Upper lobe of left lung (tissue), 6 donors: ENCODE results near the gene PRICKLE4. TPM values are rescaled to one million over a fixed set of nuclear protein-coding genes. Genes with fewer than 3 reads are reported as not detected.

Experiments
- ATAC-seq, 2 donors: fragments of 200-7000 bp; cut with Tn5 transposase; one replicate each; pipeline ENCODE4 v1.9.1; 2022; ENCODE audit warnings: mild to moderate bottlenecking in 2 of 2, moderate library complexity in 2 of 2; ENCODE audit not compliant: low FRiP score in 2 of 2
- DNase-seq, 2 donors: peaks; one replicate each; pipeline ENCODE4 v3.0.0-alpha.2; 2019 to 2020
- H3K27ac ChIP-seq, 4 donors: fragments of 200-600 bp; sonication (generic); one replicate each; pipeline ENCODE4 v1.5.1; 2016 to 2019
- H3K27me3 ChIP-seq, 4 donors: fragments of 200-600 bp; sonication (generic); one replicate each; pipeline ENCODE4 v1.5.1; 2017 to 2019
- H3K36me3 ChIP-seq, 4 donors: fragments of 200-600 bp; sonication (generic); one replicate each; pipeline ENCODE4 v1.5.1; 2016 to 2019
- H3K4me1 ChIP-seq, 4 donors: fragments of 200-600 bp; sonication (generic); one replicate each; pipeline ENCODE4 v1.5.1; 2018 to 2019
- H3K4me3 ChIP-seq, 4 donors: fragments of 200-600 bp; sonication (generic); one replicate each; pipeline ENCODE4 v1.5.1; 2017 to 2019; ENCODE audit warnings: mild to moderate bottlenecking in 2 of 4, moderate library complexity in 1 of 4
- H3K9me3 ChIP-seq, 4 donors: fragments of 200-600 bp; sonication (generic); one replicate each; pipeline ENCODE4 v1.5.1; 2018 to 2019
- CTCF ChIP-seq, 6 experiments: fragments of 450-650 bp in 4 of 6; fragments of 200-600 bp in 2 of 6; sonication (generic) in 2 of 6; IDR thresholded peaks; one replicate each; pipeline ENCODE4 v1.5.1; 2016 to 2019; ENCODE audit warnings: antibody characterized with exemption in 6 of 6
- EP300 ChIP-seq, 4 donors: sonication (generic); formaldehyde crosslinking; IDR thresholded peaks; one replicate each; pipeline ENCODE4 v1.5.1; 2017; ENCODE audit warnings: antibody characterized with exemption in 4 of 4, control low read depth in 2 of 4
- POLR2A ChIP-seq, 4 donors: fragments of 450-650 bp; IDR thresholded peaks; one replicate each; pipeline ENCODE4 v1.5.1; 2016 to 2017; ENCODE audit warnings: antibody characterized with exemption in 4 of 4, mild to moderate bottlenecking in 2 of 4
- POLR2AphosphoS5 ChIP-seq, 2 donors: sonication (generic); formaldehyde crosslinking; IDR thresholded peaks; one replicate each; pipeline ENCODE4 v1.5.1; 2017; ENCODE audit warnings: antibody characterized with exemption in 2 of 2
- WGBS, 2 donors: methylation state at CpG; one replicate each; pipeline ENCODE4 v1.1.5; 2017 to 2018; 5-methylcytosine and 5-hydroxymethylcytosine counted together
- total RNA-seq, 6 donors: library from RNA; depleted of rRNA in 4 of 6; stranded (reverse); fragments of >200 nt in 4 of 6; gene quantifications; one replicate each; pipeline versions ENCODE4 v1.1.0 to v1.2.1, GENCODE V29; 2016 to 2021
- donor health status: DM: no; HTN: no; CAD: no; lungs with moderate emphysema.
- donor health status: DM: no; HTN: yes; CAD: no; lungs with severe emphysema.

PRICKLE4 gene
- total RNA-seq, 6 donors from 2014 or later, result 9.3 to 133 (median 14.6) TPM

GRCh38 chr6:41814629-41815028, 34.0 kb downstream of the PRICKLE4 start:
- no peaks in the 10 kb centered on the region for H3K9me3 ChIP-seq
- no peak overlapping the region for H3K27ac ChIP-seq
- ATAC-seq (no peak), DNase-seq (no peak)
- no peak overlapping the region for H3K4me3 ChIP-seq
- H3K4me1 ChIP-seq, result no peaks in the 10 kb centered on the region
- no peaks in the 10 kb centered on the region for H3K27me3 ChIP-seq
- TF ChIP-seq EP300 (IDR thresholded peaks at IDR 0.05) (no peak), POLR2AphosphoS5 (IDR thresholded peaks at IDR 0.05) (no peak), CTCF (IDR thresholded peaks at IDR 0.05) (no peak)
- 79 to 80% methylated on average over 4 of the region's 4 CpGs for WGBS, 2 donors
- no peaks in the 10 kb centered on the region for H3K36me3 ChIP-seq

- H3K27ac ChIP-seq, result no peak overlapping the region
- no peak overlapping the region for H3K4me3 ChIP-seq
- peak in 1 of 2 donors; percentile 36 for DNase-seq
- no peak for TF ChIP-seq POLR2AphosphoS5 (IDR thresholded peaks at IDR 0.05)
- no peak for TF ChIP-seq POLR2A (IDR thresholded peaks at IDR 0.05)
- no peak for TF ChIP-seq CTCF (IDR thresholded peaks at IDR 0.05)
- TF ChIP-seq EP300 (IDR thresholded peaks at IDR 0.05), result no peak
- WGBS, 2 donors, result 67 to 77% methylated on average over 1 of the region's 1 CpG
- no peaks in the 10 kb centered on the region for H3K9me3 ChIP-seq
- ATAC-seq, result no peak
- no peaks in the 10 kb centered on the region for H3K27me3 ChIP-seq
- no peaks in the 10 kb centered on the region for H3K4me1 ChIP-seq
- H3K36me3 ChIP-seq, result no peaks in the 10 kb centered on the region
Observed at GRCh38 chr6:41815587-41815986, 35.0 kb downstream of the PRICKLE4 start.

DNA sequence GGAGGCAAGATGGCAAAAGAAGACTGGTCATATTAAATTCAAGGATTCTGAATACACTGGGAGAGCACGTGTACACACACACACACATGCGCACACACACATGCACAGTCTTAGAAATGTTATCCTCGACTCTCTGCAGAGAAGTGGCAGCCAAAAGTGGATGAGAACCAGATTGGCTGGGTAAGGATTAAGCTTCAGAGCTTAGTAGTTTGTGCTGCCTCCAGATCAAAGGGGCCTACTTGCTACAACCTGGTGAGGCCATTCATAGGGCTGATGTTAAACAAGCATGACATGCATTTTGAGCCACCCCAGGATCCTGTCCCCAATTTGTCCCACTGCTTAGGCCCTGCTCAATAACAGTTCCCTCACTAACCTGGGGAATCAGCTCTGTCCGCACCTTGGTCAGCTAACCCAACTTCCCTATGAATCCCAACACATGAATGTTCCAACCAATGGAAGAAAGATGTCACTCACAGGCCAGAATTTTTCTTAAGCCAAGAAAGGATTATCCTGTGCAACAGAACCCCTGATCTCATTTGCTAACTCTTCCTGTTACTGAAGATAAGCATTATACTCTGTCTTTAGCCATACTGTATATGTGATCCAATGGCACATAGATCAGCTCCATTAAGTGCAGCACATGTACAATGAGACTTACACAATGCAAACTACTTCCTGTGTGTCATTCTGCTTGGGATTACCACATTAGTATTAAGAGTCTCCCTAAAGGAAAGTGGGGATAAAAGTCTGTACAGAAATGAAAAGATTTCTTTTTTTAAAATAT, 37.9 kb downstream of the PRICKLE4 start:
- Histone ChIP-seq H3K4me3 (no peak overlapping the region), H3K9me3 (no peaks in the 10 kb centered on the region), H3K36me3 (no peaks in the 10 kb centered on the region), H3K27me3 (no peaks in the 10 kb centered on the region), H3K27ac (no peak overlapping the region), H3K4me1 (no peaks in the 10 kb centered on the region)
- ATAC-seq, result no peak
- 85% methylated on average over 4 of the region's 4 CpGs for WGBS, 2 donors
- no peak for TF ChIP-seq POLR2A (IDR thresholded peaks at IDR 0.05)
- TF ChIP-seq EP300 (IDR thresholded peaks at IDR 0.05), result no peak
- no peak for TF ChIP-seq CTCF (IDR thresholded peaks at IDR 0.05)
- TF ChIP-seq POLR2AphosphoS5 (IDR thresholded peaks at IDR 0.05), result no peak
- no peak for DNase-seq

DNA sequence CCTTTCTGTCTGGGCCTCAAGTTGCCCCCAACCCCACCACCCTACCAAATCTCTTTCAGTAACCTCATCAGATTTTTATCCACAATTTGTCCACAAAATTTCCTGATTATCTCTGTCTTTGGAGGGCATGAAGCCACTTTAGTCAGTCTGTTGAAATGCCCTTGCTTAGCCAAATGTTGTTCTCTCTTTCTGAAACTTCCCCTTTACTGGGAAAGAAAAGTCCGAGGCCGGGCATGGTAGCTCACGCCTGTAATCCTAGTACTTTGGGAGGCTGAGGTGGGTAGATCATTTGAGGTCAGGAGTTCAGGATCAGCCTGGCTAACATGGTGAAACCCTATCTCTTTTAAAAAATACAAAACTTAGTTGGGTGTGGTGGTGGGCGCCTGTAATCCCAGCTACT, 40.7 kb downstream of the PRICKLE4 start:
- ATAC-seq, result no peak
- TF ChIP-seq POLR2AphosphoS5 (IDR thresholded peaks at IDR 0.05) (no peak), EP300 (IDR thresholded peaks at IDR 0.05) (no peak), CTCF (IDR thresholded peaks at IDR 0.05) (no peak), POLR2A (IDR thresholded peaks at IDR 0.05) (no peak)
- 68 to 80% methylated on average over 4 of the region's 4 CpGs for WGBS, 2 donors
- Histone ChIP-seq H3K9me3 (no peaks in the 10 kb centered on the region), H3K27me3 (no peaks in the 10 kb centered on the region), H3K27ac (no peak overlapping the region), H3K4me1 (peaks cover 0 to 6% (median 0%) of the 10 kb centered on the region in 4 donors), H3K36me3 (no peaks in the 10 kb centered on the region), H3K4me3 (no peak overlapping the region)
- no peak for DNase-seq

GRCh38 chr6:41822021-41822420, 41.4 kb downstream of the PRICKLE4 start:
- no peak overlapping the region for H3K27ac ChIP-seq
- H3K9me3 ChIP-seq, result no peaks in the 10 kb centered on the region
- TF ChIP-seq POLR2AphosphoS5 (IDR thresholded peaks at IDR 0.05), result no peak
- no peak for TF ChIP-seq EP300 (IDR thresholded peaks at IDR 0.05)
- no peak for TF ChIP-seq POLR2A (IDR thresholded peaks at IDR 0.05)
- no peak for TF ChIP-seq CTCF (IDR thresholded peaks at IDR 0.05)
- ATAC-seq (no peak), DNase-seq (no peak)
- no peak overlapping the region for H3K4me3 ChIP-seq
- no peaks in the 10 kb centered on the region for H3K27me3 ChIP-seq
- no peaks in the 10 kb centered on the region for H3K36me3 ChIP-seq
- WGBS, 2 donors, result 100% methylated on average over 1 of the region's 1 CpG
- H3K4me1 ChIP-seq, result peaks cover 0 to 6% (median 0%) of the 10 kb centered on the region in 4 donors
